GM21717 (cell line): Measurements from ENCODE around the gene BUD13.

Source experiments
- ATAC-seq: cut with Tn5 transposase; IDR thresholded peaks from one replicate; pipeline ENCODE4 v1.9.1; 2021; ENCODE audit warnings: mild to moderate bottlenecking, moderate library complexity; ENCODE audit not compliant: unreplicated experiment

Gene BUD13

GRCh38 chr11:116720895-116721294 is 51.9 kb downstream of the BUD13 start:
- no peak for ATAC-seq

- ATAC-seq, result no peak
These were observed 53.8 kb downstream of the BUD13 start for GRCh38 chr11:116718955-116719501.

DNA sequence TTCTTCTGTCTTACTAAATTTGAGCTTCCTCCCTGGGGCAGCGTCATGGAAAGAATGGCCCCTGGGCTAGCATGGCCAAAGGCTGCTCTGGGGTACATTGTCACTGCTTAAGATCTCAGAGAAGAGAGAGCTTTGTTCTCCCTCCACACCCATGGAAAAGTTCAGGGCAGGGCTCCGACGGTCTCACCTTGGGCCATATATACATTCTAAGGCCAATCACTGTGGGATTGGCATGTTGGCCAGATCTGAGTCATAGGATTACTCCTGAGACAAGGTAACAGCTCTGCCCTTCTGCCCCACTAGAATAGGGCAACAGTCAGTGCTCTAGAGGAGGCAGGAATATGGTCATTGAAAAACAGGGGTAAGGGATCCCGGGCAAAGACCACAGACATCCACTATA is 56.2 kb downstream of the BUD13 start:
- ATAC-seq, result no peak

GRCh38 chr11:116715383-116715782 is 57.4 kb downstream of the BUD13 start:
- no peak for ATAC-seq

GRCh38 chr11:116714902-116715301 is 57.9 kb downstream of the BUD13 start:
- no peak for ATAC-seq

DNA sequence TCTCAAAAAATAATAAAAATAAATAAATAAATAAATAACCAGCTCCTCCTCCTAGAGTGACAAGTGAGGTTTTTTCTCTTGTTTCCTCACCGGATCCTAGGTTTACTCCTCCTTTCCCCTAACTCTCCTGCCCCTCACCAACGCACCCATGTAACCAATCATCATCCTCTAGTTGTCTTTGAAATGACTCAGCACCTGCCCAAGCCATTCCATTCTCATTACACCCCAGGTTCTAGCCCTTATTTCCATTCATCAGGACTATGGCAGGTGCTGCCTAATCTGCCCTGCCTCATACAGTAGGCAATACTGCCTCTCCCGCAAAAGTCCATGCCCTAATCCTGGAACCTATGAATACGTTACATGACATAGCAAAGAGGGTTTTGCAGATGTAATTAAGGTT is 60.4 kb downstream of the BUD13 start:
- ATAC-seq, result no peak

GRCh38 chr11:116710762-116711161 is 62.0 kb downstream of the BUD13 start:
- ATAC-seq, result no peak

- no peak for ATAC-seq
These were observed 62.6 kb downstream of the BUD13 start for GRCh38 chr11:116710001-116710674.

DNA sequence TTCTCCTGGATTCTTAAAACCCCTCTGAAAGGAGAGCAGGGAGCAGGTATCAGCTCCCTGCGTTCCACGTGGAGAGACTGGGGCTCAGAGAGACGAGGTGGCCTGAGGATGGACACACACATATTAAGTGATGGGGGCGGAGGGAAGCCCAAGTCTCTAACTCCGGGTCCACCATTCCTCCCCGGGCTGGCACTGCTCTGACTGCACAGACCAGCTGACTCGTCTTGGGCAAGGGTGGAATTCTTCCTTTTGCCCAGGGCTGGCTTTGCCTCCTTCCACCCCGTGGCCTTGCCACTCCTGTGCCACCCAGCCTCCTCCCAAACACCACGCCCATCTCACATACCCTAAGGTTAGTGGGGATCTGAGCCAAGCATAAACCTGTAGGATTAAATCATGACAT is 65.0 kb downstream of the BUD13 start:
- no peak for ATAC-seq

DNA sequence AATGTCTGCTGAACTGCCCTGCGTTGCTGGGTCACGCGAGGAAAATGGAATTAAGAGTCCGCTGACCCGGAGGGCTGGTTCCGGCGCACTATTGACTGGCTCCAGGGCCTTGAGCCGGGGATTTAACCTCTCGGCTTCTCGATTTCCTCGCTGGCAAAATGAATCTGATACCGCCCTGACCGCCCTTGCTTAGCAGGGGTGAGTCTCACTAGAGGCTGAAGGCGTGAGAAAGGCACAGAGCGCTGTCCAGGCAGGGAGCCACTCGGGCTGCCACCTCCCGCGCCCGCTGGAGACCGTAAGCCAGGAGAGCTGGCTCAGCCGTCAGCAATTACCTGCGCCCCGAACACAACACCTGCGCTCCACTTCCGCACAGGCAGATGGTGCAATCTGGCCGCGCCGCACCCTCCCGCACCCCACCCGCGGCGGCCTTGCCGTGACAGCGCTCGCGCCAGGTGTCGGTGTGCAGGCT is 65.6 kb downstream of the BUD13 start:
- no peak for ATAC-seq

DNA sequence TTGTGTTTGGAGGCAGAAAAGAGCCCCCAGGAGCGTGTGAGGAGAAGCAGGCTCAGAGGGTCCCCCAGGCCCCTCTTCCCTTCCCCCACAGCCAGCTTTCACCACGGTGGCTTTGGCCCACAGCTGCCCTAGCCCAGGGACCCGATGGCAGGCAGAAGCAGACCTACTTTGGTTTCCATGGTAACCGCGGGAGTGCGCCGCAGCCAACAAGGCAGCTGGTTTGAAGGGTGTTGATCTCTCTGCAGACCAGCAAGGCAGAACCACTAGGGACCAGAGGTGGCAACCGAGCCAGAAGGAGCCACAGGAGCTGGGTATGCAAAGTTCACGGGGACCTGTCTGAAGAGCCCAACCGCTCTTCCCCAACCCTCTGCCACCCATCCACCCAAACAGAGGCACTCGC is 69.4 kb downstream of the BUD13 start:
- ATAC-seq, result no peak

DNA sequence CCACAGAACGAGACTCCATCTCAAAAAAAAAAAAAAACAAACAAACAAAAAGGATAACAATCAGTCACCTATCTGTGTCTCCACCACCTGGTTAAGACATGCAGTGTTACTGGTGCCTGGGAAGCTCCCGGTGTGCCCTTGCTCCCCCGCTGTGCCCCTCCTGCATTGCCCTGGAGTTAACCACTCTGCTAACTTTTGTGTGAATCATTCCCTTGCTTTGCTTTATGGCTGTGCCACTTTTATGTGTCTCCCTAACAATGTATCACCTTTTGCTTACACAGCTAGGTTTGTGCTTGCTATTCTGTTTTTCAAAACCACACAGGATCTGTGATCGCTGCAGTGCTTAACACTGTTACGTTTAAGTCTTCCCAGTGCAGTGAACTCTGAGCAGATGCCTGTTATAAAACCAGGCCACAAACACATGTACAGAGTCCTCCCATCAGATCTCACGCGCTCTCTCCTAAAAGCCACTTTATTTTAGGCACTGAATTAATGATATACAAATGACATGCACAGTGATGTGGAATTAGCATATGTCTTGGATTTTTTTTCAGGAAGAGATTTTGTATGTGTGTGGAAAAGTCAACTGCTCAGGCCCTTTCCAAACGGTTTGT is 69.9 kb downstream of the BUD13 start:
- ATAC-seq, result no peak

DNA sequence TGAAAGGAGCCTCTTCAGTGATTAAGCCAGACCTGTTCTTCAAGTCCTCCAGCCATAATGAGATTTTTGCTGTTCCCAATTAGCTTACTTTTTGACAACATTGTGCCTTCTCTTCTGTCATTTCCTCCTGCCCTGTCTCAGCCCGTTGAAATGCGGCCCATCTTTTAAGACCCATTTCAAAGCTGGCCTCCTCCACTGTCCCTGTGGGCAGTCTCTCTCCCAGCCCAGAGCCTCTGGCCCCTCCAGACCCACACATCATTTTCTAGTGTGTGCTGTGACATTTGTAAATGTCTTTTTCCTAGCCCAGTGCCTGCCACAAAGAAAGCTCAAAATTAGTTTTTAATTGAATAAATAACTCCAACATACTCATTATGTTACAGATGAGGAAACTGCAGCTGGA is 70.9 kb downstream of the BUD13 start:
- no peak for ATAC-seq

DNA sequence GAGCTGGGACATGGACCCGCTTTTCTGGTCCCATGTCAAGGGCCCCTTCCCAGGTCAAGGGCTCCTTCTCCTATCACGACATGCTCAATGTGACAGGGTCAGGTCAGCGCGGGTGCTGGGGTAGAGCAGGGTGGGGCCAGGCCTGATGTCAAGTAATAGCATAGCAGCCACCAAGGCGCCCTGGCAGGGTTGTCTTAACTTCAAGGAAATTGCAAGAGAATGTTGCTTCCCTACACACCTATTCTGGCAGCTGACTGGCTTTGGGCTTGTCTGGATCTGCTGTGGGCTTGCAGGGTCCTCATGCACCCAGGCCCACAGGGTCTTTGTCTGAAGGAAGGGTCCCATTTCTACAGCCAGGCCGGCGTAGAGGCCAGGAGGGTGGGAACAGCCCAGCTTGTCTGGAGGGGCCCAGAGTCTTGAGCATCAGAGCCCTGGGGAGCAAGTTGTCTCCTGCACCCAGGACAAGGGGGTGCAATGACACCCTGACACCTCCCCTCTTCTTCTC is 71.4 kb downstream of the BUD13 start:
- ATAC-seq, result no peak

DNA sequence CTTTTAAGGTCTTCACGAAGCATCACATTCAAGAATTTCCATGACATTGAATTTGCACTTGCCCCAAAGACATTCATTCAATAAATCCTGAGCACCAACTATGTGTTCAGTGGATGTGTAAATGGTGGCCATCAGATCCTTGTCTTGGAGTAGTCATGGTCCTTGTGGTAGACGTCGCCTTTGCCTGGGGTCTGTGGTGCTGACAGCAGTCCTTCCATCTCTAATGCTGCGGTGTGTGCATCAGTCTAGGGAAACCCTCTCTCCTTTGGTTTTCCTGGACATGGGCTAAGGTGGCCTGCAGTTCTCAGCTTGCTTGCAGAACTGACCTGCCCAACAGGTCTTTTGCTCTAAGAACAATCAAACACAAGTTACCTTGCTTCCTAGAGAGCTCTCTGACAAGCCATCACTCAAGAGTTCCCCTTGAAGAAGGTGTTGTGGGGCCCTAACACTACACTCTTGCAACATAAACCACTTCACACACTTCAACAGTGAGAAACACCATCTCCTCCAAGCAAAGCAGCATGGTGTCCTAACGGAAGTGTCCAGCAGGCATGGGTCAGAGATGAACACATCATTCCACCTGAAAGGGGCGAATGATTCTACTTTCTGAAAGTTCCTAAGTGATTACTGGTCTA is 72.1 kb downstream of the BUD13 start:
- ATAC-seq, result no peak
